ENCODE data around the gene OSM. TPM values are rescaled to one million over a fixed set of nuclear protein-coding genes. Genes with fewer than 3 reads are reported as not detected.

OSM gene
- polyA plus RNA-seq, 1 donor (not counting 4 experiments of a cell fraction or from before 2014, with no cell fraction given) = not detected

GRCh38 chr22:30233582-30233981 is 33.1 kb downstream of the OSM start:
- H3K4me3 ChIP-seq (ENCODE audit: control insufficient read depth in 2 of 3, extremely low read depth in 1 of 3, insufficient read depth in 2 of 3, low read depth in 1 of 3, low read length in 3 of 3) = no peak overlapping the region
- dilution Hi-C loops (cut with MboI; ENCODE audit: extremely low pct_ligation_motif_present, low sequenced_read_pairs) = no loop called here
- H3K79me2 ChIP-seq (ENCODE audit: control insufficient read depth, insufficient read depth, low read length) = no peaks in the 10 kb centered on the region
- H2AFZ ChIP-seq (ENCODE audit: control insufficient read depth, low read length) = no peak overlapping the region
- H3K9me3 ChIP-seq (ENCODE audit: control insufficient read depth, low read depth, low read length) = no peaks in the 10 kb centered on the region
- TF ChIP-seq EZH2 (IDR thresholded peaks at IDR 0.05; ENCODE audit: low read length) (no peak), CTCF (optimal IDR thresholded peaks at IDR 0.05 in 1 of 3, IDR thresholded peaks at IDR 0.05 in 1 of 3, conservative IDR thresholded peaks at IDR 0.05 in 1 of 3; ENCODE audit: extremely low read depth in 1 of 3, insufficient read depth in 2 of 3, low read length in 3 of 3) (no peak)
- H3K36me3 ChIP-seq (ENCODE audit: control insufficient read depth in 2 of 2, extremely low read depth in 1 of 2, insufficient read depth in 2 of 2, low read length in 2 of 2) = no peaks in the 10 kb centered on the region
- H3K4me2 ChIP-seq (ENCODE audit: control insufficient read depth, extremely low read depth, insufficient read depth, low read depth, low read length) = no peak overlapping the region
- H3K27me3 ChIP-seq (ENCODE audit: control insufficient read depth, extremely low read depth, insufficient read depth, low read length) = no peaks in the 10 kb centered on the region
- H3K9ac ChIP-seq (ENCODE audit: control insufficient read depth, extremely low read depth, insufficient read depth, low read length) = no peak overlapping the region
- peaks cover 7% of the 10 kb centered on the region for H3K4me1 ChIP-seq (ENCODE audit: control insufficient read depth, extremely low read depth, insufficient read depth, low read length)
- no peak for DNase-seq (ENCODE audit: low read depth, low spot score)
- FAIRE-seq = no peak
- H4K20me1 ChIP-seq (ENCODE audit: control insufficient read depth, extremely low read depth, insufficient read depth, low read length) = no peaks in the 10 kb centered on the region
- H3K9me1 ChIP-seq (ENCODE audit: control insufficient read depth, extremely low read depth, insufficient read depth, low read length) = no peaks in the 10 kb centered on the region
- no peak overlapping the region for H3K27ac ChIP-seq (ENCODE audit: control insufficient read depth, insufficient read depth, low read length)

- DNase-seq (ENCODE audit: low read depth, low spot score) (no peak), FAIRE-seq (no peak)
- Histone ChIP-seq H3K27ac (ENCODE audit: control insufficient read depth, insufficient read depth, low read length) (no peak overlapping the region), H3K4me2 (ENCODE audit: control insufficient read depth, extremely low read depth, insufficient read depth, low read depth, low read length) (no peak overlapping the region), H3K27me3 (ENCODE audit: control insufficient read depth, extremely low read depth, insufficient read depth, low read length) (no peaks in the 10 kb centered on the region), H3K79me2 (ENCODE audit: control insufficient read depth, insufficient read depth, low read length) (no peaks in the 10 kb centered on the region), H3K36me3 (ENCODE audit: control insufficient read depth in 2 of 2, extremely low read depth in 1 of 2, insufficient read depth in 2 of 2, low read length in 2 of 2) (no peaks in the 10 kb centered on the region), H2AFZ (ENCODE audit: control insufficient read depth, low read length) (no peak overlapping the region), H3K9me3 (ENCODE audit: control insufficient read depth, low read depth, low read length) (no peaks in the 10 kb centered on the region), H3K4me1 (ENCODE audit: control insufficient read depth, extremely low read depth, insufficient read depth, low read length) (peaks cover 15% of the 10 kb centered on the region), H3K9ac (ENCODE audit: control insufficient read depth, extremely low read depth, insufficient read depth, low read length) (no peak overlapping the region), H4K20me1 (ENCODE audit: control insufficient read depth, extremely low read depth, insufficient read depth, low read length) (no peaks in the 10 kb centered on the region), H3K4me3 (ENCODE audit: control insufficient read depth in 2 of 3, extremely low read depth in 1 of 3, insufficient read depth in 2 of 3, low read depth in 1 of 3, low read length in 3 of 3) (no peak overlapping the region), H3K9me1 (ENCODE audit: control insufficient read depth, extremely low read depth, insufficient read depth, low read length) (no peaks in the 10 kb centered on the region)
- dilution Hi-C loops (cut with MboI; ENCODE audit: extremely low pct_ligation_motif_present, low sequenced_read_pairs) = no loop called here
- TF ChIP-seq EZH2 (IDR thresholded peaks at IDR 0.05; ENCODE audit: low read length) (no peak), CTCF (optimal IDR thresholded peaks at IDR 0.05 in 1 of 3, IDR thresholded peaks at IDR 0.05 in 1 of 3, conservative IDR thresholded peaks at IDR 0.05 in 1 of 3; ENCODE audit: extremely low read depth in 1 of 3, insufficient read depth in 2 of 3, low read length in 3 of 3) (no peak)
These were observed 33.9 kb downstream of the OSM start for GRCh38 chr22:30232716-30233218.
